ENCODE results near the gene CYB561.

DNA sequence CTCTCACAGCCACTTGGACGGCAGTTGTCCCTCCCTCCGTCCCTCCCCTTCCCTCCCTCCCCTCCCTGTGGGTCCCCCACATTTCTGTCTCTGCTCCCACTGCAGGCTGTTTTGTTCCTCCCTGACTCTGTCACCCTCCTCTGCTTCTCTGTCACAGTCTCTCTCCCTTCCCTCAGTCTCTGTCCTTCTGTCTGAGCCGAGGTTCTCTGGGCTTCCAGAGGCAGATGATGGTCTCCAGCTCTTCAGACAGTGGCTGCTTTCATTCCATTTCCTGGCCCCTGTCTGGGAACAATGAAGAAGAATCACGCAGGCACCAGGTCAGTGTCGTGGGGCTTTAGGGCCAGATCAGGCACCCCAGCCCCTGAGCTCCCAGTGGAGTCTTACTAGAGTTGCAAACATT, 8.8 kb upstream of the CYB561 start:
- TF ChIP-seq, protein P1, sequence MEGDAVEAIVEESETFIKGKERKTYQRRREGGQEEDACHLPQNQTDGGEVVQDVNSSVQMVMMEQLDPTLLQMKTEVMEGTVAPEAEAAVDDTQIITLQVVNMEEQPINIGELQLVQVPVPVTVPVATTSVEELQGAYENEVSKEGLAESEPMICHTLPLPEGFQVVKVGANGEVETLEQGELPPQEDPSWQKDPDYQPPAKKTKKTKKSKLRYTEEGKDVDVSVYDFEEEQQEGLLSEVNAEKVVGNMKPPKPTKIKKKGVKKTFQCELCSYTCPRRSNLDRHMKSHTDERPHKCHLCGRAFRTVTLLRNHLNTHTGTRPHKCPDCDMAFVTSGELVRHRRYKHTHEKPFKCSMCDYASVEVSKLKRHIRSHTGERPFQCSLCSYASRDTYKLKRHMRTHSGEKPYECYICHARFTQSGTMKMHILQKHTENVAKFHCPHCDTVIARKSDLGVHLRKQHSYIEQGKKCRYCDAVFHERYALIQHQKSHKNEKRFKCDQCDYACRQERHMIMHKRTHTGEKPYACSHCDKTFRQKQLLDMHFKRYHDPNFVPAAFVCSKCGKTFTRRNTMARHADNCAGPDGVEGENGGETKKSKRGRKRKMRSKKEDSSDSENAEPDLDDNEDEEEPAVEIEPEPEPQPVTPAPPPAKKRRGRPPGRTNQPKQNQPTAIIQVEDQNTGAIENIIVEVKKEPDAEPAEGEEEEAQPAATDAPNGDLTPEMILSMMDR (conservative IDR thresholded peaks at IDR 0.05; ENCODE audit: low read depth, low read length) = no peak
- no peak for TF ChIP-seq EZH2 (IDR thresholded peaks at IDR 0.05; ENCODE audit: borderline replicate concordance, low read depth, low read length, poor library complexity, severe bottlenecking)

All from A673 (cell line).